Measurements from ENCODE around the gene TASP1.

DNA sequence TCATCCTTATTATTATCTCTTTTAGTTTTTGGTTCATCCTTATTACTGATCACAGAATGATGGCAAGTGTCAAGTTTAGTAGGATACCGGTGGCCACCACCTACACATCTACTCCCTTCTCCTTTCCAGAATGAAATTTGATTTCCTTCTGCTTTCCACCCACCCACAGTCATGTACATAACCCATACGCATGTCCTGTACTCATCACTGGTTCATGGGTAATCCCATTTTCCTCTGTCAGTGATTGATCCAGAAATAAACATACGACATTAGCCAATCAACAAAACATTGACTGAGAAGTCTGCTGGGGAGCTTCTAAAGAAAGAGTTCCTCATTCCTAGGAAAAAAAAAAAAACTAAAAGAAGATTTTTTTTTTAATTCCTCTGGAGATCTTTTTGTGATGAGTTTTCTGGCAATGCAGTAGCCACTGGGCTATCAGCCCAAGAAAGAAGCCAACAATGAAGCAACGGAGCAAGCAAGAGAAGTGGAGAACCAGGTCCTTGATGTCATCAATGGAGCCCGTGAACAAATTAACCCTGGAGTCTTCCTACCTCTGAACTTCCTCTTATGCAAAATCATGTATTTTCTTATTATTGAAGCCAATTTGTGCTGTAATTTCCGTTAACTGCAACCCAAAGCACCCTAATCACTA lies 127.8 kb downstream of the TASP1 start:
- TF ChIP-seq RB1 (IDR thresholded peaks at IDR 0.05; ENCODE audit: borderline replicate concordance) (no peak), RCOR1 (conservative IDR thresholded peaks at IDR 0.05; ENCODE audit: low read depth, low read length) (no peak), CTCF (IDR thresholded peaks at IDR 0.05 in 2 of 3, conservative IDR thresholded peaks at IDR 0.05 in 1 of 3; ENCODE audit: control insufficient read depth in 2 of 3, extremely low read depth in 1 of 3, insufficient read depth in 1 of 3, low read depth in 3 of 3, low read length in 3 of 3) (no peak)

All from GM12878 (cell line).